Skeletal muscle tissue (tissue), 4 donors: ENCODE measurements around the gene PTPRR. TPM values are rescaled to one million over a fixed set of nuclear protein-coding genes. Genes with fewer than 3 reads are reported as not detected.
A peak's percentile ranks its signal among the peaks of the same experiment; 100 is the strongest.

ENCODE experiments used
- H3K27ac ChIP-seq: one replicate; pipeline ENCODE4 v1.7.0; 2013; ENCODE audit warnings: mild to moderate bottlenecking, low read depth, low read length, inconsistent platforms
- H3K27me3 ChIP-seq, 3 donors: one replicate each; pipeline ENCODE4 v1.7.0; 2013; ENCODE audit warnings: low read length in 3 of 3; ENCODE audit not compliant: control insufficient read depth in 3 of 3, insufficient read depth in 3 of 3
- H3K36me3 ChIP-seq, 3 donors: one replicate each; pipeline ENCODE4 v1.7.0; 2013; ENCODE audit warnings: low read length in 3 of 3; ENCODE audit not compliant: control insufficient read depth in 3 of 3, insufficient read depth in 3 of 3
- H3K4me1 ChIP-seq, 3 donors: one replicate each; pipeline ENCODE4 v1.7.0; 2013; ENCODE audit warnings: low read length in 3 of 3, mild to moderate bottlenecking in 3 of 3; ENCODE audit not compliant: control insufficient read depth in 3 of 3, insufficient read depth in 3 of 3
- H3K4me3 ChIP-seq, 3 donors: one replicate each; pipeline ENCODE4 v1.7.0; 2013; ENCODE audit warnings: low read length in 3 of 3
- H3K9ac ChIP-seq, 3 donors: one replicate each; pipeline ENCODE4 v1.7.0; 2013; ENCODE audit warnings: low read length in 3 of 3, mild to moderate bottlenecking in 3 of 3, moderate library complexity in 2 of 3, low read depth in 1 of 3
- H3K9me3 ChIP-seq, 3 donors: one replicate each; pipeline ENCODE4 v1.7.0; 2013; ENCODE audit warnings: low read length in 3 of 3; ENCODE audit not compliant: control insufficient read depth in 3 of 3
- total RNA-seq: library from RNA; depleted of rRNA; stranded (reverse); fragments of >200 nt; gene quantifications from one replicate; pipeline ENCODE4 v1.2.3, GENCODE V29; 2014
- donor health status: Osteomylitis.

The PTPRR gene
- total RNA-seq, 1 donor from 2014 or later = 1.0 TPM

DNA sequence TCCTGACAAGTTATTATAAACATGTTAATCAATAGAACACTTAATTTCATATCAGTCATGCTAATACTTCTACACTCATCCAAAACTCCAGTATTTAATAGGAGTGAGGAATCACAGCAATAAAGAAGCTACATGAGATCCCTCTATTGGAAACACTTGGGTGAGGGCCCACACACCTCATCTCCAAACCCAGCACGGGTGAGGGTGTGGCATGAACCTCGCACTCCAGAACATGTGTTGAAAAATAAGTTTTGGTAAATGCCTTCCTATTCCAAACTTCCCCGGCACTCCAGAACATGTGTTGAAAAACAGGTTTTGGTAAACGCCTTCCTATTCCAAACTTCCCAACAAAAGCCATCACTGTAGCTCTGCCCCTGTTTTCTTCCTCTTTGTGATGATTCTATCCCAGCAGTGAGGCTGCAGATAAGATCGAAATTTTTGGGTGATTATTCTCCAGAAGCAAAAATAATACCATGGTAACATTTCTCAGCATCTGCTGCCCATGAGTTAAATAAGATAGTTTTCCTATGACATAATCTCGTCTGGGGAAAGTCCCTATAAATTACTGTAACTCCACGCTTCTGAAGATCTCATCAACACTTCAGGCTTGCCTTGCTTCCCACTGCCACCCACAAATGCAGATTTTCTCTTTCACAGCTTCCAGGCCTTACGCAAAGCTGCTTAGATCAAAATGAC is 258.9 kb downstream of the PTPRR start:
- H3K36me3 ChIP-seq = no peaks in the 10 kb centered on the region
- H3K27me3 ChIP-seq = no peaks in the 10 kb centered on the region
- H3K4me3 ChIP-seq = no peak overlapping the region
- H3K4me1 ChIP-seq = no peaks in the 10 kb centered on the region
- no peak overlapping the region for H3K27ac ChIP-seq
- no peak overlapping the region for H3K9ac ChIP-seq
- H3K9me3 ChIP-seq = no peaks in the 10 kb centered on the region

DNA sequence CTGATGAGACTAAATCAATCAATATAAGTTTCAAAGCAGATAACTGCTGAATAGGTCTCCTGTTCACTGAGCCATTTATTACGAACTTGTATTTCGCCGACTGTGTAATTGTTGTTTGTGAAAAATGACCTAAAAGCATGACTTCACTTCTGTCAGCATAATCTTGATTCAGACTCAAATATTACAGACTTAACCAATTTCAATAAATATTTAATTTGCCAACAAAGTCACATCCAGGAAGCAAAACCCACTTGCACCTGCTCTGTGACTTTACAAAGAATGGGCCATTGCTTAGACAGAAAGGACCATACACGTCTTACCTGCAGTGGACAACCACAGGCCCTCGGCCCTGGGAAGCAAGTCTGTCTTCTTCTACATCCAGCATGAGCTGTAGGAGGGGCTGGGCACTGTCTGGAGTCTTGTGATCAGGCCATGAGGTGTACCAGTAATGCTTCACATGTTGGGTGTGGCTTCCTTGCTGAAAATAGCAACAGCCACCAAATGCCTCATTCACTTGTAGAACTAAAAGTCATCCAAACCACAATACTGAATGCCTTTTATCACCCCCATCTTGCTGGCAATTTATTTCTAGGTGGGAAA is 259.8 kb downstream of the PTPRR start:
- Histone ChIP-seq H3K9me3 (no peaks in the 10 kb centered on the region), H3K9ac (no peak overlapping the region), H3K27me3 (no peaks in the 10 kb centered on the region), H3K4me1 (no peaks in the 10 kb centered on the region), H3K27ac (no peak overlapping the region), H3K36me3 (no peaks in the 10 kb centered on the region), H3K4me3 (no peak overlapping the region)

DNA sequence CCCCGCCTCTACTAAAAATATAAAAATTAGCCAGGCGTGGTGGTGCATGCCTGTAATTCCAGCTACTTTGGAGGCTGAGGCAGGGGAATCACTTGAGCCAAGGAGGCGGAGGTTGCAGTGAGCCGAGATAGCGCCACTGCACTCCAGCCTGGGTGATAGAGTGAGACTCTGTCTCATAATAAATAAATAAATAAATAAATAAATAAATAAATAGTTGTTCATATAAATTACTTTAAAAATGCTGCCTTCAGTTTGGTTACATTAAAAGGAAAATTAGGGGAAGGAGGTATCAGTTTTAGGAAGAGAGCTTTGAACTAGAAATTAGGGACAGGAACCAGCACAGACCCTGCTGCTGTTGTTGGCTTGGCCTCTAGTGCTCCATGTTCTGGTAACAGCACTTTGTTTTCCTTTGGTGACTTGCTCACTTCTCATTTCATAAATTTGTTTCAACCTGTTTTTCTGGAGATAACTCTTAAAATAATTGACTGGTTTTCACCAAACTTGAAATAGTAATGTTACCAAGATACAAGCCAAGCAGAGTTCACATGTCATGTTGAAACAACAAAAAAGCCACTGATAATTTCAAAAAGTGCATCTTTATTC is 260.4 kb downstream of the PTPRR start:
- Histone ChIP-seq H3K4me3 (no peak overlapping the region), H3K27me3 (no peaks in the 10 kb centered on the region), H3K27ac (no peak overlapping the region), H3K9ac (no peak overlapping the region), H3K4me1 (no peaks in the 10 kb centered on the region), H3K36me3 (no peaks in the 10 kb centered on the region), H3K9me3 (no peaks in the 10 kb centered on the region)

DNA sequence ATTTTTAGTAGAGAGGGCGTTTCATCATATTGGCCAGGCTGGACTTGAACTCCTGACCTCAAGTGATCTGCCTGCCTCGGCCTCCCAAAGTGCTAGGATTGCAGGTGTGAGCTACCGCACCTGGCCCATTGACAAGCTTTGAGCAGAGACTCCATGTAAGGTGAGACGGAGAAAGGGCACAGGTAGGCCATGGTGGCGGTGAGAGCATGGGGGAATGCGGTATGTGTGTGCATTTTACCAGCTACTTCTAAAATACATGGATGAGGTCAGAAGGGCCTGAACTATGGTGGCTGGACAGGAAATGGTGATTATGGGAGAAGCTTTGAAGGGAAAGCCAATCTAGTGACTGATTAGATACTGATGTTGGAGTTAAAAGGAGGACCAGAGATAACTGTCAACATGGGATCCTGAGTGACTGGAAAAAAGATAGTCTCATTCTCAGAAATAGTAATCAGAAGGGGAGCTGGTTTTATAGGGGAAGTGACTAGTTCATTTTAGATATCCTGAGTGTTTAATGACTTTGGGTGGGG is 261.4 kb downstream of the PTPRR start:
- Histone ChIP-seq H3K4me1 (no peaks in the 10 kb centered on the region), H3K9ac (no peak overlapping the region), H3K4me3 (no peak overlapping the region), H3K9me3 (no peaks in the 10 kb centered on the region), H3K36me3 (no peaks in the 10 kb centered on the region), H3K27me3 (no peaks in the 10 kb centered on the region), H3K27ac (no peak overlapping the region)

DNA sequence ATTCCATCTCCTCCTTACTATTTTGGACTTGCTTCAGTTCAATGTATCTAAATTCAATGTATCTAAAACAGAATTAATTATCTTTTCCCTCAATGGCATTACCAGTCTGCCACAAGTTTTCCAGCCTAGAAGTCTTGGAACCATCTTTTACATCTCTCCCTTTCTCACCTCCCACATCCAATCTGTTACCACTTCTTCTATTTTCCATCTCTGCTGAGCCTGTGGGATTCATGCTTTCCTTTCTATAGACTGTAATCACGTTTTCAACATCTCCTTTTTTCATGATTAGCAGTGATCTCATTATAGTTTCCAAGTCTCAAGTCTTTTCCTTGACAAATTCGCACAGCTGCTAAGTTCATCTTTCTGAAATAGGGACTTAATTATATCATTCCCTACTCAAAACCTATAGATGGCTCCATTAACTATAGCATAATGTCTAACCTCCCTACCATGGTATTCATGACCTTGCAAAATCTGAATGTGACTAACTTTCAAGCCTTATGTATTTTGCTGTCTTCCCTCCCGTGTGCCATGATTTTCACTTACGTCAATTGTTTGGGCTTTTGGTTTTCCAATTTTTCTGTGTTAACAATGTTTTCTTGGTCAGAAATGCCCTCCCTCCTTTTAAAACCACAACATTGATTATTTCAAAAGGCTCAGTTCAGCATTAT is 262.8 kb downstream of the PTPRR start:
- Histone ChIP-seq H3K9me3 (no peaks in the 10 kb centered on the region), H3K4me3 (no peak overlapping the region), H3K36me3 (no peaks in the 10 kb centered on the region), H3K27ac (no peak overlapping the region), H3K4me1 (no peaks in the 10 kb centered on the region), H3K9ac (no peak overlapping the region), H3K27me3 (no peaks in the 10 kb centered on the region)

DNA sequence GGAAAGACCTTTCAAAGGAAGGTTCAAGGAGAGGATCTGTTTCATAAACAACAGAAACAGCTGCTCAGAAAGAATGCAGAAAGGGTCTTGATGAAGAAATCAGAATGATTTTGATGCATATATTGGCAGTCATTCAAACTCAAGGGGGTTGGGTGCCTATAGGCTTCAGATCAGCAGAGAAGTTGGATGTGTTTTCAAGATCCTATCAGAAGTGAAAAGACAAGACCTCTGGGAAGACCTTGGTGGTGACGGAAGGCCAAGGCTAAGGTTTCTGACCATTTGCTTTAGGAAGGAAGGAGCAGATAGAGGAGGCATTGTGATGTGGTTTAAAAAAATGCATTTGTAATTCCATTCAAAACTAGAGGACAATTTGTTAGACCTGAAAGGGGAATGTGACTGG is 268.1 kb downstream of the PTPRR start:
- Histone ChIP-seq H3K9me3 (no peaks in the 10 kb centered on the region), H3K9ac (no peak overlapping the region), H3K4me1 (peaks cover 0 to 6% (median 0%) of the 10 kb centered on the region in 3 donors), H3K27me3 (no peaks in the 10 kb centered on the region), H3K36me3 (no peaks in the 10 kb centered on the region), H3K27ac (no peak overlapping the region), H3K4me3 (no peak overlapping the region)

DNA sequence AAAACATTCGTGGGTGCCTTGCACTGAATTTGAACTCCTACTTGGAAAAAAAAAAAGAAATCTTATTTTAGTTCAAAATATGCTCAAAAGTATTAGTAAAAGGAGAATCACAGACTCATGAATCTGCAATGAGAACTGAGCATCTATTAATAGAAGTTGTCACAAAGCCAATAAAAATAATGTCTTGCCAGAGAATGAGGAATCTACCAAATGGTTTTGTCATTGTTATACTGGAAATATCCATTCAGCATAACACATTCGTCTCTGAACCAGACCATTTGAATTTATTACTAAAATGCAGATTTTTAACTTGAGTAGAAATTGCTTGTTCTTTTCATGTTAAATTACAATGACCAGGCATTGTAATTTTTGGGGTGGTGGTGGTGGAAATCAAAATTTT is 271.7 kb downstream of the PTPRR start:
- Histone ChIP-seq H3K4me3 (no peak overlapping the region), H3K36me3 (no peaks in the 10 kb centered on the region), H3K27ac (no peak overlapping the region), H3K27me3 (no peaks in the 10 kb centered on the region), H3K4me1 (peaks cover 4 to 19% (median 5%) of the 10 kb centered on the region in 3 donors), H3K9ac (no peak overlapping the region), H3K9me3 (no peaks in the 10 kb centered on the region)

DNA sequence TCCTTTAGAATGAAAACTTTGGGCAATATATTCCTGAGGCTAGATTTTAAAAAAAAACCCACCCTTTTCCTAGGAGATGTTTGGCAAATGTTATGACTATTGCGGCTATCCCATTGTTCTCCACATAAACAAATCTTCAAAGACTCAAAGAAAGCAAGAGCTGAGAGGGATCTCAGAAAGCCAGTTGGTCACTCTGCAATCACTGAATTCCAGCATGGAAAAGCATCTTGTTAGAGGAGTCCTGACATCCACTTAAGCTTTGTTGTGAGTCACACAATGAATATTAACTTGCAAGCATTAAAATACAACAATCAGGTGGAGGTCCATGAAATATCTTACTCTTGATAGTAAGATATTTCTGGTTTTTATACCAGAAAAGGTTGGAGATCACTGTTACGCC is 272.3 kb downstream of the PTPRR start:
- no peak overlapping the region for H3K27ac ChIP-seq
- H3K36me3 ChIP-seq = no peaks in the 10 kb centered on the region
- H3K9me3 ChIP-seq = no peaks in the 10 kb centered on the region
- peaks cover 4 to 19% (median 5%) of the 10 kb centered on the region in 3 donors for H3K4me1 ChIP-seq
- peak overlapping the region in 1 of 3 donors; percentile 20 for H3K4me3 ChIP-seq
- no peak overlapping the region for H3K9ac ChIP-seq
- no peaks in the 10 kb centered on the region for H3K27me3 ChIP-seq

DNA sequence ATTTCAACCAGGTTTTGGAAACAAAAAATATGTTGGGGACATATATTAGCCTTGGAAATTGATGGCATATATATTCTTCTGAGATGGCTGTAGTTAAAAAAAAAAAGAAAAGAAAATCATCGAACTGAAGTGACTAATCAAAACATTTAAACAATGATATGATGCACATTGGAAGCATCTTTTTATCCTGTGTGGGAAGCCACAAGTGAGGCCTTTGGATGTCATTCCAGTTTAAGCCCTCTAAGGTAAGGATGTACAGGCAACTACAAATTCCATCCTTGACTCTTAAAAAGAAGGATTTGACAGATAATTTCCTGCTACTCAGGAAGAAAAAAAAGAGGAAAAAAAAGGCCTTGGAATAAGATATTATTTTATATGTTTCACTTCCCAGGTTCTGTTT is 273.7 kb downstream of the PTPRR start:
- no peaks in the 10 kb centered on the region for H3K36me3 ChIP-seq
- H3K4me3 ChIP-seq = no peak overlapping the region
- peaks cover 4 to 19% (median 5%) of the 10 kb centered on the region in 3 donors for H3K4me1 ChIP-seq
- H3K9me3 ChIP-seq = no peaks in the 10 kb centered on the region
- H3K27ac ChIP-seq = no peak overlapping the region
- no peaks in the 10 kb centered on the region for H3K27me3 ChIP-seq
- no peak overlapping the region for H3K9ac ChIP-seq
